KOPT-K1 (cell line): ENCODE results near the gene ANKRD23.

Experiments used
- H3K27ac ChIP-seq: fragments of 200-600 bp; sonication (generic); 2 replicates; pipeline ENCODE4 v1.5.1; 2016; ENCODE audit warnings: antibody characterized with exemption, mild to moderate bottlenecking, low read depth, low read length; ENCODE audit not compliant: poor library complexity, severe bottlenecking
- H3K36me3 ChIP-seq: fragments of 200-600 bp; sonication (generic); 2 replicates; pipeline ENCODE4 v1.5.1; 2017; ENCODE audit warnings: antibody characterized with exemption, mild to moderate bottlenecking, low read length, moderate library complexity; ENCODE audit not compliant: insufficient read depth
- H3K9me3 ChIP-seq: fragments of 200-600 bp; sonication (generic); 2 replicates; pipeline ENCODE4 v1.5.1; 2017; ENCODE audit warnings: antibody characterized with exemption, low read length, mild to moderate bottlenecking; ENCODE audit not compliant: insufficient read depth, poor library complexity, severe bottlenecking

The ANKRD23 gene

GRCh38 chr2:96824079-96824870 lies 19.5 kb downstream of the ANKRD23 start:
- Histone ChIP-seq H3K36me3 (peaks cover 98% of the 10 kb centered on the region), H3K9me3 (no peaks in the 10 kb centered on the region), H3K27ac (no peak overlapping the region)

- no peaks in the 10 kb centered on the region for H3K9me3 ChIP-seq
- H3K27ac ChIP-seq, result no peak overlapping the region
- peaks cover 98% of the 10 kb centered on the region for H3K36me3 ChIP-seq
These were observed 20.6 kb downstream of the ANKRD23 start for GRCh38 chr2:96823198-96823597.

DNA sequence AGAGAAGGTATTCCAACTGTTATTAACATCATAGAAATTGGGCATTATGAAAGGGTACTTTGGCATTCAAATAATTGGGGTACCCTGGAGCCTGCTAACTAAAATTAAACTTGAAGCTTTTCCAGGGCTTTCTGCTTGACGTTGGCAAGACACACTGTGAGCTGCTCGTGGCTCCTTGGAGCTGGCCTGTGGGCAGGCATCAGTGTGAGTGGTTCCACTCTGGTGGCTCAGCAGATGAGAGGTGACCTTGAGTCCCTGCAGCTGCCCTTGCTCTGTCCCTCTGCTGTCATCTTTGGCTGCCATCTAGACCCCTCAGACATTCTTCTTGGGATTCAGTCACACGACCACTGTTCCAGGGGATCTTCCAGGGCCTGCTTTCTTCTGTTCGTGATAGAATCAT lies 21.0 kb downstream of the ANKRD23 start:
- Histone ChIP-seq H3K36me3 (peaks cover 98% of the 10 kb centered on the region), H3K9me3 (no peaks in the 10 kb centered on the region), H3K27ac (no peak overlapping the region)

GRCh38 chr2:96821113-96821675 lies 22.6 kb downstream of the ANKRD23 start:
- Histone ChIP-seq H3K27ac (no peak overlapping the region), H3K36me3 (peaks cover 89% of the 10 kb centered on the region), H3K9me3 (no peaks in the 10 kb centered on the region)

- Histone ChIP-seq H3K36me3 (peaks cover 77% of the 10 kb centered on the region), H3K9me3 (no peaks in the 10 kb centered on the region), H3K27ac (no peak overlapping the region)
These were observed 23.8 kb downstream of the ANKRD23 start for GRCh38 chr2:96819876-96820511.

DNA sequence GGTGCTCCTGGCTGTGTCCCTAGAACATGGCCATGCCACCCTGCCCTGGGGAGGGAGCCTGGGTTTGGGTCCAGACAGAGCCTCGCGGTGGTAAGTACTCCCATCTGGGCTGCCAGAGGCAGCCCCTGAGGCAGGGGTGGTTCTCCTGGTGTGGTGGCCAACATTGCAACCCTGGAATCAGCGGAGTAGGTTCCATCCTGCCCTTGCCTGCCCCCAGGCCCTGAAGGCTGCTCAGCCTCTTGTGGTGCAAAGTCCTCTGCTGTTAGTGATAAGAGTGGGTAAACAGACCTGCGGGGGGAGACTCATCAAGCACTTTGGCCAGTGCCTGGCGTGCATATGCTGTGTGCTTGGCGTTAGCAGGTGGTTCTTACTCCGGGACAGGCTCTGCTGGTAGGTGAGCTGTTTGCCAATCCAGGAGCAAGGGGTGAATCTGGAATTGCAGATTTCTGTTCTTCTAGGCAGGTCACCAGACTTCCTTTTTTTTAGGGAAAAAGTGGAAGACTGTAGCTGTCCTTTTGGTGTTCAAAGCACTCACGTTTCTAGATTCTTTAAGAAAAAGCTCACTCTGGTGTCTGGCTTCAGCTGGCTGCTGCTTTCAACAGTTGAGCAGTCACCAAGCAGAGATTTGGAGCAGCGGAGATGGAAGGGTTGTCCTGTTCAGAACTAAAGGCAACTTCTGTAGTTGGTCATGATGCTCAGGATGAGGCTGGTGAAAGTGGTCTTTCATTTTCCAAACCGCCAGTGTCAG lies 24.5 kb downstream of the ANKRD23 start:
- H3K36me3 ChIP-seq, result peaks cover 70% of the 10 kb centered on the region
- no peak overlapping the region for H3K27ac ChIP-seq
- H3K9me3 ChIP-seq, result no peaks in the 10 kb centered on the region

DNA sequence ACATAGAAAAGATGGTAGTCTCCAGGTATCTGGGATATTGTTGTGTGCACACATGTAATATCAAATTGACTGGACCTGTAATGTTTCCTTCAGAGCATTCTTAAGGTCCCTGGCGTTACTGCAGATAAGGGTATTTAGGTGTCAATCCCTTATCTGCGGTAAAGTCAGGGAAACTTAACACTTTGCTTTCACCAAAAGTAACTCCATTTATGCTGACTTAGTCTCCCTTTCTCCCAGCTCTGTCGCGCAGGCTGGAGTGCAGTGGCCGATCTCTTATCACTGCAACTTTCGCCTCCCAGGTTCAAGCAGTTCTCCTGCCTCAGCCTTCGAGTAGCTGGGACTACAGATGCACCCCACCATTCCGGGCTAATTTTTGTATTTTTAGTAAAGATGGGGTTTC lies 25.9 kb downstream of the ANKRD23 start:
- H3K27ac ChIP-seq, result no peak overlapping the region
- no peaks in the 10 kb centered on the region for H3K9me3 ChIP-seq
- peaks cover 56% of the 10 kb centered on the region for H3K36me3 ChIP-seq

DNA sequence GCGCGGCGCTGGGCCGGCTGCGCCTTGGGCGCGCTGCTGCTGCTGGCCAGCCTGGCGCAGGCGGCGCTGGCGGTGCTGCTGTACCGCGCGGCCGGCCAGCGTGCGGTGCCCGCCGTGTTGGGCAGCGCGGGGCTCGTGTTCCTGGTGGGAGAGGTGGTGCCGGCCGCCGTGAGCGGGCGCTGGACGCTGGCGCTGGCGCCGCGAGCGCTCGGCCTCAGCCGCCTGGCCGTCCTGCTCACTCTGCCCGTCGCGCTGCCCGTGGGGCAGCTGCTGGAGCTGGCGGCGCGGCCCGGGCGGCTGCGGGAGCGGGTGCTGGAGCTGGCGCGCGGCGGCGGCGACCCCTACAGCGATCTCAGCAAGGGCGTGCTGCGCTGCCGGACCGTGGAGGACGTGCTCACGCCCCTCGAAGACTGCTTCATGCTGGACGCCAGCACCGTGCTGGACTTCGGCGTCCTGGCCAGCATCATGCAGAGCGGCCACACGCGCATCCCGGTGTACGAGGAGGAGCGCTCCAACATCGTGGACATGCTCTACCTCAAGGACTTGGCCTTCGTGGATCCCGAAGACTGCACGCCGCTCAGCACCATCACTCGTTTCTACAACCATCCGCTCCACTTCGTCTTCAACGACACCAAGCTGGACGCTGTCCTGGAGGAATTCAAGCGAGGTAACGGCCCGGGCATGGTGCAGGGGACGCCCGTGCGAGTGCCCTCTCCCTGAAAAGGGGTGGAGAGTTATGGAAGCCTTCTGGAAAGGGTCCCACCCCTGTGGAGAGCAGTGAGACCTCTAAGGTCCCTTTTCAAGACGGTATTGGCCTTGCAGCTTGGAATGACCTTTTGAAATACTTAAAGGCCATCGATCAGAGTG lies 26.8 kb downstream of the ANKRD23 start:
- peak overlapping the region; percentile 78 for H3K27ac ChIP-seq
- H3K9me3 ChIP-seq, result no peaks in the 10 kb centered on the region
- peaks cover 56% of the 10 kb centered on the region for H3K36me3 ChIP-seq

- H3K27ac ChIP-seq, result peak within 1 kb of the TSS; percentile 78
- no peaks in the 10 kb centered on the region for H3K9me3 ChIP-seq
- H3K36me3 ChIP-seq, result peaks cover 50% of the 10 kb centered on the region
These were observed 27.5 kb downstream of the ANKRD23 start, which contains the start of gene CNNM3 for GRCh38 chr2:96816127-96816835. Gene CNNM3 (plus strand): TSS chr2:96816268. CDS start chr2:96816278, 10 bp downstream.

DNA sequence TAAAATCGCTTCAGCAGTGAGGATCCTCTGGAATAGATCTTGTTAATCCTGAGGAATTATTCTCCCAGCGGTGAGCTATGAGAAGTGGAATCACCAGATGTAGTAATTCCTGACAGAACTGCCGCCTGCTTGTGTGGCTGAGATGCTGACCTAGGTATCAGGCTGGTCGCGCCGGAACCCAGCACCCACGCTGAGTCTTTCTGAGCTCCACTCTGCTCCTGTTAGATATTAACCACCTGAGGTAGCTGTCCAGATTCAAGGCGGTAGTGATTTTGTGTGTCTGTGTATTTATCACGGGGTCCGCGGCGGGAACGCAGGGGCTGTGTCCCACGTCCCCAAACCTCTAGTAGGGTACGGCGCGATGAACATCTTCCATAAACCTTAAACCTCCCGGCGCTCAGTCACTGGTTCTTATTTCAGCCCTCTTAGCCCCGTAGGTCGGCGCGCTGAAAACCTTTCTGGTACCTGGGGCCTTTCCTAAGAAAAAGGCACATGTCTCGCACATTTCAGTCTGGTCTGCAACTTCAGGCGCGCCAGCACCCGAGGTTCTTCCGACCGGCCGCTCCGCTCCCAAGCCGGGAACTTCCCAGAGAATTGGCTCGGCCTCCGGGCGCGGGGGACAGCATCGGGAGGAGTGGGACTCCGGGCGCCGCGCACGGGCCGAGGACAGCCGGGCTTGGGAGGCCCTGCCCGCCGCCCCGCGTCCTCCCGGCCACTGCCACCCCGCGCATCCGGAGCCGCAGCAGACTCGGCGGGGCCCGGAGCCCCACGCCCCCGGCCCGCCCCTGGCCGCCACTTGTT lies 28.3 kb downstream of the ANKRD23 start:
- Histone ChIP-seq H3K36me3 (peaks cover 42% of the 10 kb centered on the region), H3K9me3 (no peaks in the 10 kb centered on the region), H3K27ac (peak overlapping the region; percentile 78)

- no peaks in the 10 kb centered on the region for H3K9me3 ChIP-seq
- peaks cover 27% of the 10 kb centered on the region for H3K36me3 ChIP-seq
- no peak overlapping the region for H3K27ac ChIP-seq
These were observed 30.2 kb downstream of the ANKRD23 start for GRCh38 chr2:96813656-96814055.

DNA sequence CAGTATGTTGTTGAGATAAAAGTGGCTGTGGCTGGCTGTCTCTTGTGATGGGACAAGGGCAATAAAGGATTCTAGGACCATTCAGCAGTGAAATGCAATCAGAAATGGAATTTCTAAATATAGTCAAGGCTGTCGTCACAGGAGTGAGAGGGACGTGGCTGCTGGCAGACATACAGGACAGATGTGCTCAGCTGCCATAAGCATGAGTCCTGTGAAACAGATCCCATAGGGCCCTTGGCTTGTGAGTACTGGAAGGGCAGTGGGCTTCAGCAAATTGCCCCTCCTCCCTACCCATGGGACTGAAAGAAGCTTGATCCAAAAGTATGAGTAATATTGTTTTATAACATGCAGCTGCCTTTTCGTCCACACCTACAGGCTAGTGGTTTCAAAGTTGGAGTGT lies 31.9 kb downstream of the ANKRD23 start:
- Histone ChIP-seq H3K36me3 (peaks cover 12% of the 10 kb centered on the region; the same call in 1 of the 2 replicates), H3K9me3 (no peaks in the 10 kb centered on the region), H3K27ac (no peak overlapping the region)

DNA sequence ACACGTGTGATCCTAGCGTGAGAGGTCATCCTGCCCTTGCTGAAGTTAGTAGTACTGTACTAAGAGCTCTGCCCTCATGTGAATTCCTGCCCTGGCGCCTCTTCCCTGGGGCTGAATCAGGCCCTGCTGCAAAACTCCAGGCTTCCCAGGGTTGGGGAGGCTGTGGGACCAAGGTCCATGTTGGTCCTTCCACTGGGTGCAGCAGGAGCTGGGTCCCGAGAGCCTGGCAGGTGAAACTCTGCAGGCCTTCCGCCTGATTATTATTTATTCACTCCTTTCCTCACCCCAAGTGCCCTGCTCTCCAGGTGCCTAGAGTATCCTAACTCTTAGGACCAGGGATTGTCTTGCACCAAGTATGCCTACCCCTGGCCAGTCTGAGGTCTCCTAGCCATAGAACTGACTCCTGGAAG lies 33.0 kb downstream of the ANKRD23 start:
- Histone ChIP-seq H3K27ac (peak overlapping the region; percentile 52), H3K36me3 (peaks cover 12% of the 10 kb centered on the region; the same call in 1 of the 2 replicates)

More for the DNA sequence above, 33.0 kb downstream of the ANKRD23 start:
- H3K9me3 ChIP-seq, result no peaks in the 10 kb centered on the region
